Epithelial cell of proximal tubule (primary cell): Measurements from ENCODE around the gene SCAI. TPM values are rescaled to one million over a fixed set of nuclear protein-coding genes. Genes with fewer than 3 reads are reported as not detected.
"Not testable (repeated sequence)": the region's sequence is repeated elsewhere in the genome, so short reads cannot be mapped to it uniquely, and the experiment has no call there.

Experiments used
- DNase-seq: peaks from one replicate; pipeline ENCODE4 v3.0.0-alpha.2; 2011; ENCODE audit warnings: low read depth
- H3K4me3 ChIP-seq: 2 replicates; pipeline ENCODE4 v1.5.1; 2011; ENCODE audit warnings: low read depth, mild to moderate bottlenecking, low read length
- total RNA-seq: library from RNA; depleted of rRNA; stranded (reverse); fragments of >200 nt; gene quantifications from 2 replicates; pipeline ENCODE4 v1.2.3, GENCODE V29; 2015
- TF ChIP-seq, protein P1 (sequence below): conservative IDR thresholded peaks from 2 replicates; pipeline ENCODE4 v1.5.1; 2012; ENCODE audit warnings: low read depth, mild to moderate bottlenecking, low read length

SCAI gene
- total RNA-seq, 1 donor from 2014 or later = 2.1 TPM

- no peak for DNase-seq
- H3K4me3 ChIP-seq = no peak overlapping the region
- TF ChIP-seq, protein P1, sequence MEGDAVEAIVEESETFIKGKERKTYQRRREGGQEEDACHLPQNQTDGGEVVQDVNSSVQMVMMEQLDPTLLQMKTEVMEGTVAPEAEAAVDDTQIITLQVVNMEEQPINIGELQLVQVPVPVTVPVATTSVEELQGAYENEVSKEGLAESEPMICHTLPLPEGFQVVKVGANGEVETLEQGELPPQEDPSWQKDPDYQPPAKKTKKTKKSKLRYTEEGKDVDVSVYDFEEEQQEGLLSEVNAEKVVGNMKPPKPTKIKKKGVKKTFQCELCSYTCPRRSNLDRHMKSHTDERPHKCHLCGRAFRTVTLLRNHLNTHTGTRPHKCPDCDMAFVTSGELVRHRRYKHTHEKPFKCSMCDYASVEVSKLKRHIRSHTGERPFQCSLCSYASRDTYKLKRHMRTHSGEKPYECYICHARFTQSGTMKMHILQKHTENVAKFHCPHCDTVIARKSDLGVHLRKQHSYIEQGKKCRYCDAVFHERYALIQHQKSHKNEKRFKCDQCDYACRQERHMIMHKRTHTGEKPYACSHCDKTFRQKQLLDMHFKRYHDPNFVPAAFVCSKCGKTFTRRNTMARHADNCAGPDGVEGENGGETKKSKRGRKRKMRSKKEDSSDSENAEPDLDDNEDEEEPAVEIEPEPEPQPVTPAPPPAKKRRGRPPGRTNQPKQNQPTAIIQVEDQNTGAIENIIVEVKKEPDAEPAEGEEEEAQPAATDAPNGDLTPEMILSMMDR = peak; percentile 24
Measured at GRCh38 chr9:125119643-125120286, 23.6 kb downstream of the SCAI start.

DNA sequence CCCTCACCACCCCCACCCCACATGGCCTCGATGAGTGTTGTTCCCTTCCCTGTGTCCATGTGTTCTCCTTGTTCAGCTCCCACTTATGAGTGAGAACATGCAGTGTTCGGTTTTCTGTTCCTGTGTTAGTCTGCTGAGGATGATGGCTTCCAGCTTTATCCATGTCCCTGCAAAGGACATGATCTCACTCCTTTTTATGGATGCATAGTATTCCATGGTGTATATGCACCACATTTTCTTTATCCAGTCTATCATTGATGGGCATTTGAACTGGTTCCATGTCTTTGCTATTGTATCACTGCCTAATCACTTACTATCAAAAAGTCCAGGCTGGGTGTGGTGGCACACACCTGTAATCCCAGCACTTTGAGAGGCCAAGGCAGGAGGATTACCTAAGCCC lies 24.6 kb downstream of the SCAI start:
- not testable (repeated sequence) for DNase-seq, H3K4me3 ChIP-seq

DNA sequence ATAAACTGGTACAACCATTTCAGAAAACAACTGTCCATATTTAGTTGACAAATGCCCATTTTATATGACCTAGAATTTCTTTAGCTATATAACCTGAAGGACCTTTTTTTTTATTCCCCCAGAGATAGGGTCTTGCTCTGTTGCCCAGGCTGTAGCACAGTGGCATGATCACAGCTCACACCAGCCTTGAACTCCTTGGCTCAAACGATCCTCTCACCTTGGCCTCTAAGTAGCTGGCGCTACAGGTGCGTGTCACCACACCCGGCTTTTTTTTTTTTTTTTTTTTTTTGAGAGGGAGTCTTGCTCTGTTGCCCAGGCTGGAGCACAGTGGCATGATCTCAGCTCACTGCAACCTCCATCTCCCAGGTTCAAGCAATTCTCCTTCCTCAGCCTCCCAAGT lies 28.8 kb downstream of the SCAI start:
- H3K4me3 ChIP-seq, DNase-seq: not testable (repeated sequence)

- TF ChIP-seq, protein P1 = no peak
- H3K4me3 ChIP-seq = no peak overlapping the region
- DNase-seq = no peak
Measured at GRCh38 chr9:125110464-125110863, 32.9 kb downstream of the SCAI start.

DNA sequence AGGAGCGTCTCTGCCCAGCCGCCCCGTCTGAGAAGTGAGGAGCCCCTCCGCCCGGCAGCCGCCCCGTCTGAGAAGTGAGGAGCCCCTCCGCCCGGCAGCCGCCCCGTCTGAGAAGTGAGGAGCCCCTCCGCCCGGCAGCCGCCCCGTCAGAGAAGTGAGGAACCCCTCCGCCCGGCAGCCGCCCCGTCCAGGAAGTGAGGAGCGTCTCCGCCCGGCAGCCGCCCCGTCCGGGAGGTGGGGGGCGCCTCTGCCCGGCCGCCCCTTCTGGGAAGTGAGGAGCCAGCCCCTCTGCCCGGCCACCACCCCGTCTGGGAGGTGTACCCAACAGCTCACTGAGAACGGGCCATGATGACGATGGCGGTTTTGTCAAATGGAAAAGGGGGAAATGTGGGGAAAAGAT lies 34.8 kb downstream of the SCAI start:
- not testable (repeated sequence) for DNase-seq, H3K4me3 ChIP-seq

GRCh38 chr9:125106285-125106893 lies 36.9 kb downstream of the SCAI start:
- no peak overlapping the region for H3K4me3 ChIP-seq
- TF ChIP-seq, protein P1 = no peak
- no peak for DNase-seq

DNA sequence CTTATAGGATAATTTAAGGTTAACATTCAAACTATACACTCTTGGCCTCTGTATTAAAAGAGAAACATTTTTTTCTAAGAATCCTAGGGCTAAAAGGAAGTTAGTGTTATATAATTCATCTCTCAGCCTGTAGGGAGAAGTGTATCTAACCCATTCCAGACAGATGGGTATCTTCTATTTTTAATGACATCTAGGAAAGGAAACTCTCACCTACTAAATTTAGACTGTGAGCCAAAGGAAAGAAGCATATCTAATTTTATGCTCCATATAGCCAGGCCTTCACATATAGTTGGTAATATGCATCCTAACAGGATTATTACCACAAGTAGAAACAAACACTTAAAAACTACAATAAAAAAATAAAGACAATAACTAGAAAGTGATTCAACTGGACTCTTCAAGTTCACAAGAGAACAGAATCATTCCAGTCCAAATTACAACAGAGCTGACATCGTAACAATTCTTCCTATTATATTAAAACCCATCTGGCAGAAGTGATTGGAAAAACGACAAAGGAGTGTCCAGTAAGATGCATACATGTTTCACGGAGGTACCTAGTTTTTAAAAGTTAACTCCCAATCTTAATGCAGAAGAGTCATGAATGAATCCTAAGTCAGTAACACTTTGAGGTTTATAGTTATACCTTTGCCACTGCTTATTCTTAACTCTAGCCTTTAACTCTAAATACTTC lies 39.4 kb downstream of the SCAI start:
- TF ChIP-seq, protein P1 = no peak
- DNase-seq = no peak
- H3K4me3 ChIP-seq = no peak overlapping the region

- TF ChIP-seq, protein P1 = no peak
Measured at GRCh38 chr9:125103021-125103420, 40.3 kb downstream of the SCAI start.

More at GRCh38 chr9:125103021-125103420, 40.3 kb downstream of the SCAI start:
- no peak for DNase-seq
- H3K4me3 ChIP-seq = no peak overlapping the region
